Cardiac muscle cell (in vitro differentiated cells and primary cell): ENCODE data around the gene CEP126. TPM values are rescaled to one million over a fixed set of nuclear protein-coding genes. Genes with fewer than 3 reads are reported as not detected.

Source experiments
- DNase-seq, 2 donors: peaks; one replicate each; pipeline versions ENCODE4 v3.0.0 to v3.0.0-alpha.2; 2010 to 2017; ENCODE audit warnings: low read depth in 1 of 2, low spot score in 1 of 2
- H3K27ac ChIP-seq: fragments of 200-600 bp; sonication (generic); 2 replicates; pipeline ENCODE4 v1.5.1; 2016
- H3K27me3 ChIP-seq: fragments of 200-600 bp; sonication (generic); 2 replicates; pipeline ENCODE4 v1.6.0; 2016; ENCODE audit warnings: control low read depth
- H3K36me3 ChIP-seq: fragments of 200-600 bp; sonication (generic); 2 replicates; pipeline ENCODE4 v1.5.1; 2016; ENCODE audit warnings: control low read depth
- H3K4me1 ChIP-seq: fragments of 200-600 bp; sonication (generic); 2 replicates; pipeline ENCODE4 v1.8.1; 2017; ENCODE audit warnings: low read depth, mild to moderate bottlenecking, mixed run types
- H3K4me3 ChIP-seq: fragments of 200-600 bp; sonication (generic); 2 replicates; pipeline ENCODE4 v1.5.1; 2016; ENCODE audit warnings: mild to moderate bottlenecking
- H3K9me3 ChIP-seq: fragments of 200-600 bp; sonication (generic); 2 replicates; pipeline ENCODE4 v1.5.1; 2017; ENCODE audit warnings: low read depth, mild to moderate bottlenecking, control low read depth
- CTCF ChIP-seq: IDR thresholded peaks from 2 replicates; pipeline ENCODE4 v1.5.1; 2012; ENCODE audit warnings: low read depth, mild to moderate bottlenecking, low read length
- polyA plus RNA-seq: library from polyadenylated mRNA; unstranded; fragments of >200 nt; fragmentation: Nextera tagmentation; extraction: Ambion mirVana; gene quantifications from 2 replicates; pipeline ENCODE4 v1.2.1, GENCODE V29; 2016
- total RNA-seq: library from RNA; depleted of rRNA; stranded (reverse); fragments of >200 nt; gene quantifications from 2 replicates; pipeline ENCODE4 v1.2.3, GENCODE V29; 2016

CEP126 gene
- total and polyA plus RNA-seq, 2 experiments from 2014 or later, result 1.2 to 1.5 TPM

- H3K27me3 ChIP-seq, result no peaks in the 10 kb centered on the region
- TF ChIP-seq CTCF, result no peak
- H3K36me3 ChIP-seq, result no peaks in the 10 kb centered on the region
- peaks cover 11% of the 10 kb centered on the region for H3K4me1 ChIP-seq
- no peak overlapping the region for H3K4me3 ChIP-seq
- DNase-seq, result no peak
- H3K9me3 ChIP-seq, result no peaks in the 10 kb centered on the region
- H3K27ac ChIP-seq, result no peak overlapping the region
Measured at GRCh38 chr11:102012946-102013345, 98.1 kb downstream of the CEP126 start.

GRCh38 chr11:102014756-102015155 lies 99.9 kb downstream of the CEP126 start:
- Histone ChIP-seq H3K4me3 (no peak overlapping the region), H3K4me1 (peaks cover 11% of the 10 kb centered on the region), H3K9me3 (no peaks in the 10 kb centered on the region), H3K27ac (no peak overlapping the region), H3K36me3 (no peaks in the 10 kb centered on the region), H3K27me3 (no peaks in the 10 kb centered on the region)
- DNase-seq, result no peak
- no peak for TF ChIP-seq CTCF

GRCh38 chr11:102017026-102017425 lies 102.2 kb downstream of the CEP126 start:
- Histone ChIP-seq H3K9me3 (no peaks in the 10 kb centered on the region), H3K27me3 (no peaks in the 10 kb centered on the region), H3K4me3 (no peak overlapping the region), H3K36me3 (no peaks in the 10 kb centered on the region), H3K27ac (no peak overlapping the region), H3K4me1 (no peaks in the 10 kb centered on the region)
- no peak for TF ChIP-seq CTCF
- DNase-seq, result no peak

GRCh38 chr11:102026217-102026616 lies 111.4 kb downstream of the CEP126 start:
- H3K4me3 ChIP-seq, result no peak overlapping the region
- H3K27ac ChIP-seq, result no peak overlapping the region
- no peaks in the 10 kb centered on the region for H3K36me3 ChIP-seq

GRCh38 chr11:102026959-102027358 lies 112.1 kb downstream of the CEP126 start:
- peaks cover 17% of the 10 kb centered on the region for H3K4me1 ChIP-seq
- no peak for TF ChIP-seq CTCF
- no peaks in the 10 kb centered on the region for H3K27me3 ChIP-seq
- H3K9me3 ChIP-seq, result no peaks in the 10 kb centered on the region
- DNase-seq, result peak in 1 of 2 donors; percentile 30
- peak overlapping the region; percentile 22 for H3K27ac ChIP-seq
- no peaks in the 10 kb centered on the region for H3K36me3 ChIP-seq
- H3K4me3 ChIP-seq, result no peak overlapping the region

More at GRCh38 chr11:102026217-102026616, 111.4 kb downstream of the CEP126 start:
- H3K9me3 ChIP-seq, result no peaks in the 10 kb centered on the region
- H3K4me1 ChIP-seq, result peaks cover 17% of the 10 kb centered on the region
- no peaks in the 10 kb centered on the region for H3K27me3 ChIP-seq
- no peak for DNase-seq
- TF ChIP-seq CTCF, result no peak

GRCh38 chr11:102036757-102037156 lies 121.9 kb downstream of the CEP126 start:
- no peak for TF ChIP-seq CTCF
- Histone ChIP-seq H3K4me1 (no peaks in the 10 kb centered on the region), H3K9me3 (no peaks in the 10 kb centered on the region), H3K36me3 (no peaks in the 10 kb centered on the region), H3K27me3 (no peaks in the 10 kb centered on the region), H3K27ac (no peak overlapping the region), H3K4me3 (no peak overlapping the region)
- DNase-seq, result no peak
